ENCODE results near the gene LYSMD4. TPM values are rescaled to one million over a fixed set of nuclear protein-coding genes. Genes with fewer than 3 reads are reported as not detected.
"Not testable (repeated sequence)": the region's sequence is repeated elsewhere in the genome, so short reads cannot be mapped to it uniquely, and the experiment has no call there.

The LYSMD4 gene
- total RNA-seq, 2 donors from 2014 or later, result 6.8 to 9.2 TPM

DNA sequence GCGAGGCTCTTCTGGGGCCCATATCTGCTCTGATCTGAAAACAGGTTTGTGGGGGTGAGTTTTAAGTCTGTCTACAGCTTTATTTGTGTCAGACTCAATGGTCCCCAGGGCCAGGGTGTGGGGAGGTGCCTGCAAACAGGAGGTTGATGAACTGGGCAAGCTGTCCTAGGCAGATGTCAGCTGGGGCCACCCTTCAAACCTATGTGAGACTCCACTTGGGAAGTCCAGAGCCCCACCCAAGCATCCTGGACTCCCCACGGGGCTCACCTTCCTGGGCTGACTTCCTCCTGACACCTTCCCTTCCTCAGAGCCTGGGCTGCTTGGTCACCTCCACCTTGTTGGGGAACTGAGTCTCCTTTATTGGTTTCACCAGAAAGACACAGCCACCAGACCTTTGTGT, 8.6 kb upstream of the LYSMD4 start:
- no peak overlapping the region for H3K27ac Mint-ChIP-seq
- peaks cover 6% of the 10 kb centered on the region for H3K36me3 Mint-ChIP-seq (ENCODE audit: low read depth)
- no peak for DNase-seq
- H3K27me3 Mint-ChIP-seq, result peaks cover 24% of the 10 kb centered on the region
- no peak for ATAC-seq
- no peak overlapping the region for H3K4me3 Mint-ChIP-seq
- peaks cover 4% of the 10 kb centered on the region for H3K4me1 Mint-ChIP-seq
- H3K9me3 ChIP-seq (ENCODE audit: control insufficient read depth, low read length, poor library complexity, severe bottlenecking), result no peaks in the 10 kb centered on the region

- peaks cover 5% of the 10 kb centered on the region for H3K4me1 Mint-ChIP-seq
- DNase-seq (no peak), ATAC-seq (no peak)
- H3K27ac Mint-ChIP-seq, result no peak overlapping the region
- H3K4me3 Mint-ChIP-seq, result no peak overlapping the region
- H3K27me3 Mint-ChIP-seq, result peaks cover 4% of the 10 kb centered on the region
- no peaks in the 10 kb centered on the region for H3K9me3 ChIP-seq (ENCODE audit: control insufficient read depth, low read length, poor library complexity, severe bottlenecking)
- H3K36me3 Mint-ChIP-seq (ENCODE audit: low read depth), result peaks cover 2% of the 10 kb centered on the region
Observed at GRCh38 chr15:99738021-99738847, 5.0 kb upstream of the LYSMD4 start.

DNA sequence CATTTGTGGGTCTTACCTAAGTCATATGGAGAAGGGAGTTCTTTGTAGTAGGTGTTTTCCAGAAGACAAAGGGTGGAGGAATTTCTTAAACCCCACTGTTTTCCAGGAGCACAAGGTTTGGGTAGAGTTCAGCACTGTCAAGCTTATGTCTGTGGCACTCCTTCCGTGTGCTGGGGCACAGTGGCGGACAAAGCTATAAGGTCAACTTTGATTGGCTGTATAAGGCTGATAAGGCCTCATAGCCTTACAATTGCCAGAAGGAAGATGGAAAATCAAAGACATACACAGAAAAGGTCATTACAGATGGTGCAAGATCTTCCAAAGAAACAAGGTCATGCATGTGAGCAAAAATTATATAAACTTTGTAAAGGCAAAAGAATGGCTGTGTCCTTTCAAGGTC, 3.5 kb upstream of the LYSMD4 start:
- Mint-ChIP-seq H3K27me3 (peaks cover 4% of the 10 kb centered on the region), H3K4me3 (no peak overlapping the region), H3K27ac (no peak overlapping the region), H3K36me3 (ENCODE audit: low read depth) (peaks cover 2% of the 10 kb centered on the region), H3K4me1 (peaks cover 5% of the 10 kb centered on the region)
- no peaks in the 10 kb centered on the region for H3K9me3 ChIP-seq (ENCODE audit: control insufficient read depth, low read length, poor library complexity, severe bottlenecking)
- no peak for ATAC-seq
- no peak for DNase-seq

GRCh38 chr15:99735868-99736267, 2.6 kb upstream of the LYSMD4 start:
- Mint-ChIP-seq H3K36me3 (ENCODE audit: low read depth) (peaks cover 2% of the 10 kb centered on the region), H3K27ac (no peak overlapping the region), H3K4me1 (peaks cover 7% of the 10 kb centered on the region), H3K27me3 (peaks cover 4% of the 10 kb centered on the region), H3K4me3 (no peak overlapping the region)
- no peaks in the 10 kb centered on the region for H3K9me3 ChIP-seq (ENCODE audit: control insufficient read depth, low read length, poor library complexity, severe bottlenecking)
- DNase-seq, result no peak
- ATAC-seq, result no peak

DNA sequence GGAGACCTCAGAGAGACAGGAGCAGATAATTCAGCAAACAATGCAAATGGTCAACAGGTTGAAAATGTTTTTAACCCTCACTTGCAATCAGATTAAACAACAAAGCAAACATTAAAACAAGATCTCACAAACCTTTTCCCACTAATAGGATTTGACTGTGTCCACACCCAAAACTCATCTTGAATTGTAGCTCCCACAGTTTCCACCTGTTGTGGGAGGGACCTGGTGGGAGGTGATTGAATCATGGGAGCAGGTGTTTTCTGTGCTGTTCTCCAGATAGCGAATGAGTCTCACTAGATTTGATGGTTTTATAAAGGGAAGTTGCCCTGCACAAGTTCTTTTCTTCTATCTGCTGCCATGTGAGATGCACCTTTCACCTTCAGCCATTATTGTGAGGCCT, 1.3 kb upstream of the LYSMD4 start:
- ATAC-seq, result no peak
- no peak for DNase-seq
- no peaks in the 10 kb centered on the region for H3K9me3 ChIP-seq (ENCODE audit: control insufficient read depth, low read length, poor library complexity, severe bottlenecking)
- Mint-ChIP-seq H3K4me3 (no peak overlapping the region), H3K27me3 (peaks cover 4% of the 10 kb centered on the region), H3K4me1 (peaks cover 10% of the 10 kb centered on the region), H3K27ac (no peak overlapping the region), H3K36me3 (ENCODE audit: low read depth) (peaks cover 2% of the 10 kb centered on the region)

GRCh38 chr15:99734040-99734291, 729 bp upstream of the LYSMD4 start:
- H3K27me3 Mint-ChIP-seq, result not testable (repeated sequence)

GRCh38 chr15:99732751-99733267, 428 bp downstream of the LYSMD4 start:
- Mint-ChIP-seq H3K27me3 (no peaks in the 10 kb centered on the region), H3K36me3 (ENCODE audit: low read depth) (peaks cover 2% of the 10 kb centered on the region), H3K27ac (no peak overlapping the region), H3K4me1 (peaks cover 10% of the 10 kb centered on the region), H3K4me3 (peak overlapping the region; percentile 77)
- ATAC-seq, result no peak
- DNase-seq, result peak in 1 of 3 donors; percentile 21
- no peaks in the 10 kb centered on the region for H3K9me3 ChIP-seq (ENCODE audit: control insufficient read depth, low read length, poor library complexity, severe bottlenecking)

More at GRCh38 chr15:99734040-99734291, 729 bp upstream of the LYSMD4 start:
- not testable (repeated sequence) for H3K9me3 ChIP-seq (ENCODE audit: control insufficient read depth, low read length, poor library complexity, severe bottlenecking); ATAC-seq; H3K36me3 Mint-ChIP-seq (ENCODE audit: low read depth); H3K4me1 Mint-ChIP-seq; DNase-seq
- Mint-ChIP-seq H3K27ac (peak overlapping the region; percentile 97), H3K4me3 (peak overlapping the region; percentile 89)

- peaks cover 10% of the 10 kb centered on the region for H3K4me1 Mint-ChIP-seq
- H3K4me3 Mint-ChIP-seq, result peak overlapping the region; percentile 77
- DNase-seq, result no peak
- H3K27ac Mint-ChIP-seq, result no peak overlapping the region
- peaks cover under 1% of the 10 kb centered on the region for H3K36me3 Mint-ChIP-seq (ENCODE audit: low read depth)
- ATAC-seq, result no peak
- no peaks in the 10 kb centered on the region for H3K9me3 ChIP-seq (ENCODE audit: control insufficient read depth, low read length, poor library complexity, severe bottlenecking)
- no peaks in the 10 kb centered on the region for H3K27me3 Mint-ChIP-seq
Observed at GRCh38 chr15:99732124-99732750, 1.0 kb downstream of the LYSMD4 start.

GRCh38 chr15:99731336-99732123, 1.7 kb downstream of the LYSMD4 start:
- Mint-ChIP-seq H3K27me3 (no peaks in the 10 kb centered on the region), H3K27ac (no peak overlapping the region), H3K36me3 (ENCODE audit: low read depth) (no peaks in the 10 kb centered on the region), H3K4me1 (peaks cover 10% of the 10 kb centered on the region), H3K4me3 (peak overlapping the region; percentile 77)
- H3K9me3 ChIP-seq (ENCODE audit: control insufficient read depth, low read length, poor library complexity, severe bottlenecking), result no peaks in the 10 kb centered on the region
- no peak for ATAC-seq
- DNase-seq, result no peak

DNA sequence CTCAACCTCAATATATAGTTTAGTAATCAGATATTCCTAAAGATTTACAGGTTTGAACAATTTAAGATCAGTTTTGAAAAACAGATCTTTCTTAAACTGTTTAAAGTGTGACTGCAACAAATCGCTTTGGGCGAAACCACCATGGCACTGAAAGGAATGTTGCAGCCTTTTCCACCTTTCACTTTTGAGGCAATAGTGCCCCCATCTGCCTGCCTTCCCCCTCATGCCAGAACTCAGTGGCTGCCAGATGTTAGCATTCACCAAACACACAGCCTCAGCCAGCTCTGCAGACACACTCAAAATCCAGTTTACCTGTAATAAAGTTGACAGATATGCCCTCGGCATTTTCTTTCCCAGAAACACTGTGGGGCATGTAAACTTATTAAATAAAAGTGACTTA, 3.3 kb downstream of the LYSMD4 start:
- no peaks in the 10 kb centered on the region for H3K27me3 Mint-ChIP-seq
- H3K4me3 Mint-ChIP-seq, result no peak overlapping the region
- DNase-seq (no peak), ATAC-seq (no peak)
- peaks cover 12% of the 10 kb centered on the region for H3K4me1 Mint-ChIP-seq
- H3K27ac Mint-ChIP-seq, result peak overlapping the region; percentile 65
- H3K36me3 Mint-ChIP-seq (ENCODE audit: low read depth), result no peaks in the 10 kb centered on the region
- H3K9me3 ChIP-seq (ENCODE audit: control insufficient read depth, low read length, poor library complexity, severe bottlenecking), result no peaks in the 10 kb centered on the region

- Mint-ChIP-seq H3K27ac (no peak overlapping the region), H3K4me3 (no peak overlapping the region), H3K4me1 (peaks cover 12% of the 10 kb centered on the region), H3K36me3 (ENCODE audit: low read depth) (no peaks in the 10 kb centered on the region), H3K27me3 (no peaks in the 10 kb centered on the region)
- DNase-seq (no peak), ATAC-seq (no peak)
- H3K9me3 ChIP-seq (ENCODE audit: control insufficient read depth, low read length, poor library complexity, severe bottlenecking), result no peaks in the 10 kb centered on the region
Observed at GRCh38 chr15:99729327-99729726, 3.9 kb downstream of the LYSMD4 start.

- Mint-ChIP-seq H3K4me3 (no peak overlapping the region), H3K4me1 (peaks cover 11% of the 10 kb centered on the region), H3K27me3 (no peaks in the 10 kb centered on the region), H3K36me3 (ENCODE audit: low read depth) (no peaks in the 10 kb centered on the region), H3K27ac (no peak overlapping the region)
- ATAC-seq (no peak), DNase-seq (no peak)
- H3K9me3 ChIP-seq (ENCODE audit: control insufficient read depth, low read length, poor library complexity, severe bottlenecking), result no peaks in the 10 kb centered on the region
Observed at GRCh38 chr15:99728916-99729315, 4.3 kb downstream of the LYSMD4 start.

DNA sequence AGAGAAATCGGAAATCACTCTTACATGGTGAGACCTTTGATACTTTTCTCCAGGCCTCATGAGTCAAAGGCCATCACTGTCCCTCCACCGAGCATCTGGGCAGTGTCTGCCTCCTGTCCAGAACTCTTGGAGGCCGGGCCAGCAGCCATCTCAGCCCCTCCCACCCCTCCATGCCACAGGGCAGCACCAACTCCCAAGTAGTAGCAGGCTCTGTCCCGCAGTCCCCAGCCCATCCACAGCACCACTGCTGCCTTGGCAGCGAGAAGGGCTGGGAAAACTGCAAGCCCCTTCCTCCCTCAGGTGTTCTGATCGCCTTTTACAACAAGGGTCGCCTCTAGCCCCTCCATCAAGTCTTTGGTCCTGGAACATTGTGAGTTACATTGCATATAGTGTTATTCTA, 5.5 kb downstream of the LYSMD4 start:
- Mint-ChIP-seq H3K27ac (no peak overlapping the region), H3K36me3 (ENCODE audit: low read depth) (no peaks in the 10 kb centered on the region), H3K27me3 (no peaks in the 10 kb centered on the region), H3K4me3 (no peak overlapping the region), H3K4me1 (peaks cover 12% of the 10 kb centered on the region)
- no peaks in the 10 kb centered on the region for H3K9me3 ChIP-seq (ENCODE audit: control insufficient read depth, low read length, poor library complexity, severe bottlenecking)
- no peak for ATAC-seq
- DNase-seq, result no peak

Measured in T-helper 17 cell (primary cell).